Measurements from ENCODE around the gene CLDN11.

CLDN11 gene

DNA sequence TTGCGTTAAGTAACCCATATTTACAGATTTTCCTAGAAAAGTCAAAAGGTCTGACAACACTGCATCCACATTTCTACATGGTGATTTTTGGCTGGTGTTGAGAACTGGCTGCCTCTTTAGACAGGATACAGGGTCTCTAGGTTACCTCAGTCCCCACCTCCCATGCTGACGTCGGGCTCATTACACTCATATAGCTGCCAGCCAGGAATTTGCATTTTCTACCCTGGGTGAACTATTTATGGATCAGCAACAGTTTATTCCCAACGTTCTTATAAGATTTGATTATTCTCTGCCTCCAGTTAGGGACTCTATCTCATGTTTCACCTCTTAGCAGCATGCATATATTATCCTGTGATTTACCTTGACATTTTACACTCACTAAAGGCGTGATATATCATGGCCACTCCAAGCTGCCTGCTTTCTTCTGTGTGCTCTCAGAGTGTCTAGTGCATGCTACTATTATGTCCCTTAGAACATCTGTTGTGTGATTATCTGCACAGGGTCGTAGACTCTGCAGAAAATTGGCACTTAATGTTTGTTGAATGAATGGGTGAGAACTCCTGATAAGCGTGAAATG, 49.0 kb downstream of the CLDN11 start:
- Histone ChIP-seq H3K9me3 (ENCODE audit: severe bottlenecking) (no peaks in the 10 kb centered on the region), H3K4me3 (ENCODE audit: low read depth, low read length) (no peak overlapping the region)
- no peak for DNase-seq

DNA sequence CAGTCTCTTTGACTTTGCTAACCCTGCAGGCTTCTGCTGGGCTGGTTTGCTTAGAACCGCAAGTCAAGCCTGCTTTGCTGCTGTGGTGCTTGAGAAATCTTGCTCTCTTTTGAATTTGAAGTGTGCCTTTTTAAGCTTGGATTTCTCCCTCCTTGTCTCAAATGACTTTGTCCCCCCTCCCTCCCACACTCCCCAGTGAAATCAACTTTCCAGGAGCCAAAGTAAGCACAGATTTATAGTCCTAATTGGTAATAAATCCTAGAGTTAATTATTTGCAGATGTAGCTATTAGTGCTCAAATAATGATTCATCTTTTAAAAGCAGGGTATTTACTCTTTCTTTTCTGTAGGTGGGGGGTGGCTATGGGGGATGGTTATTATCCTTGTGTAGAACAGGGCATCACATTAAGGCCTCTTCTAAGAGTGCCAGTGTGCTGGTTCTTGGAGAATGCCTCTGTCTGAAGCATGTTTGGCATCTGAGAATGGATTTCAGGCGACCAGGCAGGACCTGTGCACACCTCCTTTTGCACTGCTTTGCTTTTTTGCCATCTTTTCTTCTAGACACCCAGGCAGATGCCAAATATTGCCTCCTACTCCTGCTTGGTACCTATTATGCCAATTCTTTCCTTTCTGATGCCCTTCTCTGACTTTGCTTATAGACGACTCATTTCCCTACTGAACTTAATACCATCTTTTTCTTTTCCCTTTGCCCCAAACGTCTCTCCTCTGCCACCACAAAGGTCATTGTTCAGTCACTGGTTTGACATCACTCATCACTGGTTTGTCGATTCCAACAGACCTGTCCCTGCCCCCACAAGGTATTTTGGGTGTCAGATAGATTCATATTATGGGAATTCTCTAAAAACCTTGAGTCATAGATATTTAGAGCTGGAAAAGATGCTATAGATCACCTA, 50.7 kb downstream of the CLDN11 start:
- H3K9me3 ChIP-seq (ENCODE audit: severe bottlenecking): no peaks in the 10 kb centered on the region
- no peak for DNase-seq
- no peak overlapping the region for H3K4me3 ChIP-seq (ENCODE audit: low read depth, low read length)
- no peaks in the 10 kb centered on the region for H3K36me3 ChIP-seq
- no peaks in the 10 kb centered on the region for H3K27me3 ChIP-seq (ENCODE audit: insufficient read depth, low read depth, severe bottlenecking)
- H3K27ac ChIP-seq: no peak overlapping the region
- TF ChIP-seq, protein P1, sequence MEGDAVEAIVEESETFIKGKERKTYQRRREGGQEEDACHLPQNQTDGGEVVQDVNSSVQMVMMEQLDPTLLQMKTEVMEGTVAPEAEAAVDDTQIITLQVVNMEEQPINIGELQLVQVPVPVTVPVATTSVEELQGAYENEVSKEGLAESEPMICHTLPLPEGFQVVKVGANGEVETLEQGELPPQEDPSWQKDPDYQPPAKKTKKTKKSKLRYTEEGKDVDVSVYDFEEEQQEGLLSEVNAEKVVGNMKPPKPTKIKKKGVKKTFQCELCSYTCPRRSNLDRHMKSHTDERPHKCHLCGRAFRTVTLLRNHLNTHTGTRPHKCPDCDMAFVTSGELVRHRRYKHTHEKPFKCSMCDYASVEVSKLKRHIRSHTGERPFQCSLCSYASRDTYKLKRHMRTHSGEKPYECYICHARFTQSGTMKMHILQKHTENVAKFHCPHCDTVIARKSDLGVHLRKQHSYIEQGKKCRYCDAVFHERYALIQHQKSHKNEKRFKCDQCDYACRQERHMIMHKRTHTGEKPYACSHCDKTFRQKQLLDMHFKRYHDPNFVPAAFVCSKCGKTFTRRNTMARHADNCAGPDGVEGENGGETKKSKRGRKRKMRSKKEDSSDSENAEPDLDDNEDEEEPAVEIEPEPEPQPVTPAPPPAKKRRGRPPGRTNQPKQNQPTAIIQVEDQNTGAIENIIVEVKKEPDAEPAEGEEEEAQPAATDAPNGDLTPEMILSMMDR (IDR thresholded peaks at IDR 0.05; ENCODE audit: low read depth, low read length): no peak

More for the DNA sequence above, 49.0 kb downstream of the CLDN11 start:
- Histone ChIP-seq H3K27me3 (ENCODE audit: insufficient read depth, low read depth, severe bottlenecking) (no peaks in the 10 kb centered on the region), H3K27ac (no peak overlapping the region), H3K36me3 (no peaks in the 10 kb centered on the region)
- TF ChIP-seq, protein P1 (IDR thresholded peaks at IDR 0.05; ENCODE audit: low read depth, low read length): no peak

GRCh38 chr3:170470063-170471016, 51.7 kb downstream of the CLDN11 start:
- Histone ChIP-seq H3K4me3 (ENCODE audit: low read depth, low read length) (no peak overlapping the region), H3K27ac (no peak overlapping the region), H3K27me3 (ENCODE audit: insufficient read depth, low read depth, severe bottlenecking) (no peaks in the 10 kb centered on the region), H3K9me3 (ENCODE audit: severe bottlenecking) (no peaks in the 10 kb centered on the region), H3K36me3 (no peaks in the 10 kb centered on the region)
- TF ChIP-seq, protein P1 (IDR thresholded peaks at IDR 0.05; ENCODE audit: low read depth, low read length): no peak
- DNase-seq: no peak

GRCh38 chr3:170471149-170471548, 52.5 kb downstream of the CLDN11 start:
- H3K36me3 ChIP-seq: no peaks in the 10 kb centered on the region
- no peak overlapping the region for H3K27ac ChIP-seq
- TF ChIP-seq, protein P1 (IDR thresholded peaks at IDR 0.05; ENCODE audit: low read depth, low read length): no peak
- no peak overlapping the region for H3K4me3 ChIP-seq (ENCODE audit: low read depth, low read length)
- H3K9me3 ChIP-seq (ENCODE audit: severe bottlenecking): no peaks in the 10 kb centered on the region
- H3K27me3 ChIP-seq (ENCODE audit: insufficient read depth, low read depth, severe bottlenecking): no peaks in the 10 kb centered on the region
- peak; percentile 12 for DNase-seq

GRCh38 chr3:170473358-170473757, 54.7 kb downstream of the CLDN11 start:
- DNase-seq: no peak
- no peak overlapping the region for H3K27ac ChIP-seq
- no peaks in the 10 kb centered on the region for H3K27me3 ChIP-seq (ENCODE audit: insufficient read depth, low read depth, severe bottlenecking)

More at GRCh38 chr3:170473358-170473757, 54.7 kb downstream of the CLDN11 start:
- no peaks in the 10 kb centered on the region for H3K9me3 ChIP-seq (ENCODE audit: severe bottlenecking)
- TF ChIP-seq, protein P1 (IDR thresholded peaks at IDR 0.05; ENCODE audit: low read depth, low read length): no peak
- H3K36me3 ChIP-seq: no peaks in the 10 kb centered on the region
- H3K4me3 ChIP-seq (ENCODE audit: low read depth, low read length): no peak overlapping the region
